Breast epithelium (tissue), 3 donors: ENCODE results near the gene C4orf50.

ENCODE experiments used
- POLR2A ChIP-seq: fragments of 450-650 bp; IDR thresholded peaks from one replicate; pipeline ENCODE4 v1.6.1; 2016; ENCODE audit warnings: antibody characterized with exemption, mild to moderate bottlenecking, moderate library complexity
- TF ChIP-seq, protein P1 (sequence below), 3 donors: fragments of 450-650 bp; IDR thresholded peaks; one replicate each; pipeline ENCODE4 v1.5.1; 2016 to 2017; ENCODE audit warnings: antibody characterized with exemption in 3 of 3, mild to moderate bottlenecking in 3 of 3, moderate library complexity in 3 of 3

GRCh38 chr4:5883916-5884315 lies 134.3 kb downstream of the C4orf50 start:
- TF ChIP-seq, protein P1, sequence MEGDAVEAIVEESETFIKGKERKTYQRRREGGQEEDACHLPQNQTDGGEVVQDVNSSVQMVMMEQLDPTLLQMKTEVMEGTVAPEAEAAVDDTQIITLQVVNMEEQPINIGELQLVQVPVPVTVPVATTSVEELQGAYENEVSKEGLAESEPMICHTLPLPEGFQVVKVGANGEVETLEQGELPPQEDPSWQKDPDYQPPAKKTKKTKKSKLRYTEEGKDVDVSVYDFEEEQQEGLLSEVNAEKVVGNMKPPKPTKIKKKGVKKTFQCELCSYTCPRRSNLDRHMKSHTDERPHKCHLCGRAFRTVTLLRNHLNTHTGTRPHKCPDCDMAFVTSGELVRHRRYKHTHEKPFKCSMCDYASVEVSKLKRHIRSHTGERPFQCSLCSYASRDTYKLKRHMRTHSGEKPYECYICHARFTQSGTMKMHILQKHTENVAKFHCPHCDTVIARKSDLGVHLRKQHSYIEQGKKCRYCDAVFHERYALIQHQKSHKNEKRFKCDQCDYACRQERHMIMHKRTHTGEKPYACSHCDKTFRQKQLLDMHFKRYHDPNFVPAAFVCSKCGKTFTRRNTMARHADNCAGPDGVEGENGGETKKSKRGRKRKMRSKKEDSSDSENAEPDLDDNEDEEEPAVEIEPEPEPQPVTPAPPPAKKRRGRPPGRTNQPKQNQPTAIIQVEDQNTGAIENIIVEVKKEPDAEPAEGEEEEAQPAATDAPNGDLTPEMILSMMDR (IDR thresholded peaks at IDR 0.05) = no peak
- TF ChIP-seq POLR2A = no peak
